ENCODE results near the gene MACROD2. TPM values are rescaled to one million over a fixed set of nuclear protein-coding genes. Genes with fewer than 3 reads are reported as not detected.

The MACROD2 gene
- total RNA-seq, 1 experiment from 2014 or later: 3.7 TPM

- no peaks in the 10 kb centered on the region for H3K27me3 ChIP-seq (ENCODE audit: insufficient read depth, low read length)
- H3K9ac ChIP-seq (ENCODE audit: low read length): no peak overlapping the region
- H4K20me1 ChIP-seq (ENCODE audit: insufficient read depth): no peaks in the 10 kb centered on the region
- no peak overlapping the region for H3K4me3 ChIP-seq (replicated peaks in 1 of 2; ENCODE audit: low read depth in 1 of 2, low read length in 2 of 2)
- ATAC-seq (no peak), DNase-seq (ENCODE audit: low read depth, low spot score) (no peak)
- H3K4me2 ChIP-seq (ENCODE audit: low read length): no peak overlapping the region
- no peak overlapping the region for H3K27ac ChIP-seq (ENCODE audit: low read depth, low read length)
- H2AFZ ChIP-seq (ENCODE audit: low read depth, low read length, poor library complexity, severe bottlenecking): no peak overlapping the region
- intact Hi-C loops (cut with micrococcal nuclease): no loop called here
- POLR2A ChIA-PET: no interaction called here
- H3K36me3 ChIP-seq (ENCODE audit: control insufficient read depth in 1 of 2, insufficient read depth in 2 of 2, low read length in 2 of 2): no peaks in the 10 kb centered on the region
- no TSS peak for BruUV-seq (replicated peaks)
- H3K9me2 ChIP-seq (ENCODE audit: insufficient read depth): no peaks in the 10 kb centered on the region
- H3K79me2 ChIP-seq (ENCODE audit: insufficient read depth, low read length): no peaks in the 10 kb centered on the region
- H3K9me3 ChIP-seq (ENCODE audit: control insufficient read depth in 1 of 2, insufficient read depth in 1 of 2, low read depth in 1 of 2, low read length in 2 of 2): peaks cover 0 to 11% of the 10 kb centered on the region in 2 experiments; a peak in 1 of 4 replicates
- RAD21 ChIA-PET (ENCODE audit: low non-redundant PET in 1 of 2, low total read pairs in 2 of 2, uncharacterized antibody in 2 of 2, unreplicated experiment in 2 of 2): no interaction called here
- no peaks in the 10 kb centered on the region for H3K4me1 ChIP-seq (ENCODE audit: control insufficient read depth in 1 of 2, insufficient read depth in 2 of 2, low read length in 2 of 2)
- no peak for TF ChIP-seq ZFX (IDR thresholded peaks at IDR 0.05)
- TF ChIP-seq FOSL1 (IDR thresholded peaks at IDR 0.05; ENCODE audit: low read depth): no peak
- CTCF ChIA-PET: no interaction called here
Observed at GRCh38 chr20:15760001-15760621, 1764.8 kb downstream of the MACROD2 start.

GRCh38 chr20:15763366-15763765, 1768.0 kb downstream of the MACROD2 start:
- H4K20me1 ChIP-seq (ENCODE audit: insufficient read depth): no peaks in the 10 kb centered on the region
- no peaks in the 10 kb centered on the region for H3K4me1 ChIP-seq (ENCODE audit: control insufficient read depth in 1 of 2, insufficient read depth in 2 of 2, low read length in 2 of 2)
- no peaks in the 10 kb centered on the region for H3K9me2 ChIP-seq (ENCODE audit: insufficient read depth)
- POLR2A ChIA-PET: no interaction called here
- H3K79me2 ChIP-seq (ENCODE audit: insufficient read depth, low read length): no peaks in the 10 kb centered on the region
- no peak overlapping the region for H3K27ac ChIP-seq (ENCODE audit: low read depth, low read length)
- no peak for DNase-seq (ENCODE audit: low read depth, low spot score)
- no peak overlapping the region for H2AFZ ChIP-seq (ENCODE audit: low read depth, low read length, poor library complexity, severe bottlenecking)
- no peaks in the 10 kb centered on the region for H3K27me3 ChIP-seq (ENCODE audit: insufficient read depth, low read length)
- no peak overlapping the region for H3K4me3 ChIP-seq (replicated peaks in 1 of 2; ENCODE audit: low read depth in 1 of 2, low read length in 2 of 2)
- H3K9me3 ChIP-seq (ENCODE audit: control insufficient read depth in 1 of 2, insufficient read depth in 1 of 2, low read depth in 1 of 2, low read length in 2 of 2): peaks cover 0 to 4% of the 10 kb centered on the region in 2 experiments; a peak in 1 of 4 replicates
- CTCF ChIA-PET: no interaction called here
- intact Hi-C loops (cut with micrococcal nuclease): no loop called here
- no TSS peak for BruUV-seq (replicated peaks)
- no peak overlapping the region for H3K9ac ChIP-seq (ENCODE audit: low read length)
- RAD21 ChIA-PET (ENCODE audit: low non-redundant PET in 1 of 2, low total read pairs in 2 of 2, uncharacterized antibody in 2 of 2, unreplicated experiment in 2 of 2): no interaction called here
- no peak for ATAC-seq
- H3K36me3 ChIP-seq (ENCODE audit: control insufficient read depth in 1 of 2, insufficient read depth in 2 of 2, low read length in 2 of 2): no peaks in the 10 kb centered on the region
- no peak overlapping the region for H3K4me2 ChIP-seq (ENCODE audit: low read length)
- TF ChIP-seq REST (IDR thresholded peaks at IDR 0.05; ENCODE audit: low read depth) (no peak), JUND (IDR thresholded peaks at IDR 0.05) (no peak), SRF (IDR thresholded peaks at IDR 0.05; ENCODE audit: low read depth) (no peak), RAD21 (IDR thresholded peaks at IDR 0.05; ENCODE audit: low read depth) (no peak), CTCF (IDR thresholded peaks at IDR 0.05 in 2 of 3, conservative IDR thresholded peaks at IDR 0.05 in 1 of 3; ENCODE audit: borderline replicate concordance in 1 of 3, insufficient read depth in 1 of 3, low read depth in 2 of 3, low read length in 2 of 3) (no peak), CEBPB (IDR thresholded peaks at IDR 0.05; ENCODE audit: low read depth) (no peak), ZNF274 (IDR thresholded peaks at IDR 0.05; ENCODE audit: low read depth, low read length) (no peak), EGR1 (IDR thresholded peaks at IDR 0.05; ENCODE audit: low read depth) (no peak), SIN3A (IDR thresholded peaks at IDR 0.05; ENCODE audit: low read depth) (no peak), MAX (IDR thresholded peaks at IDR 0.05) (no peak), SP1 (IDR thresholded peaks at IDR 0.05; ENCODE audit: low read depth) (no peak), CBX3 (IDR thresholded peaks at IDR 0.05; ENCODE audit: low read depth) (no peak), FOSL1 (IDR thresholded peaks at IDR 0.05; ENCODE audit: low read depth) (no peak), ZFX (IDR thresholded peaks at IDR 0.05) (no peak), ATF3 (IDR thresholded peaks at IDR 0.05) (no peak), POLR2A (IDR thresholded peaks at IDR 0.05; ENCODE audit: borderline replicate concordance, extremely low read depth, insufficient read depth, insufficient read length) (no peak), EZH2phosphoT487 (IDR thresholded peaks at IDR 0.05; ENCODE audit: borderline replicate concordance) (no peak)

All from HCT116 (cell line).